GM19239 (cell line): ENCODE results near the gene FAM120B.
"Not testable (repeated sequence)": the region's sequence is repeated elsewhere in the genome, so short reads cannot be mapped to it uniquely, and the experiment has no call there.

Source experiments
- DNase-seq: peaks from one replicate; pipeline ENCODE4 v3.0.0; 2011; ENCODE audit warnings: low spot score; ENCODE audit not compliant: insufficient read length
- FAIRE-seq: peaks from 2 replicates; lab custom pipeline; 2011; peaks lifted over from hg19 to GRCh38; lab: Jason Lieb, UNC

The FAM120B gene

GRCh38 chr6:170295510-170296422, 10.8 kb upstream of the FAM120B start:
- FAIRE-seq (no peak), DNase-seq (no peak)

- FAIRE-seq (no peak), DNase-seq (no peak)
Observed at GRCh38 chr6:170296423-170296745, 10.2 kb upstream of the FAM120B start.

- no peak for FAIRE-seq
- DNase-seq = no peak
Observed at GRCh38 chr6:170296746-170297575, 9.6 kb upstream of the FAM120B start.

GRCh38 chr6:170297576-170298330, 8.8 kb upstream of the FAM120B start:
- DNase-seq = no peak

GRCh38 chr6:170298688-170299087, 7.9 kb upstream of the FAM120B start:
- FAIRE-seq (no peak), DNase-seq (no peak)

More at GRCh38 chr6:170297576-170298330, 8.8 kb upstream of the FAM120B start:
- FAIRE-seq = no peak

GRCh38 chr6:170301184-170301583, 5.4 kb upstream of the FAM120B start:
- DNase-seq (no peak), FAIRE-seq (no peak)

GRCh38 chr6:170305805-170306323, 694 bp upstream of the FAM120B start:
- DNase-seq (no peak), FAIRE-seq (no peak)

- FAIRE-seq = no peak
- DNase-seq = no peak
Observed at GRCh38 chr6:170307080-170307545, 555 bp downstream of the FAM120B start.

- DNase-seq = no peak
- FAIRE-seq = no peak
Observed at GRCh38 chr6:170308761-170309160, 2.2 kb downstream of the FAM120B start.

- FAIRE-seq (no peak), DNase-seq (no peak)
Observed at GRCh38 chr6:170311696-170312095, 5.1 kb downstream of the FAM120B start.

- FAIRE-seq = peak; percentile 49
Observed at GRCh38 chr6:170312876-170313275, 6.3 kb downstream of the FAM120B start.

GRCh38 chr6:170313716-170314295, 7.2 kb downstream of the FAM120B start:
- no peak for DNase-seq
- no peak for FAIRE-seq

More at GRCh38 chr6:170312876-170313275, 6.3 kb downstream of the FAM120B start:
- no peak for DNase-seq

- DNase-seq (no peak), FAIRE-seq (no peak)
Observed at GRCh38 chr6:170314983-170315382, 8.4 kb downstream of the FAM120B start.

GRCh38 chr6:170316071-170316470, 9.5 kb downstream of the FAM120B start:
- no peak for FAIRE-seq
- DNase-seq = no peak

GRCh38 chr6:170317076-170317475, 10.5 kb downstream of the FAM120B start:
- FAIRE-seq (no peak), DNase-seq (no peak)

- FAIRE-seq (no peak), DNase-seq (no peak)
Observed at GRCh38 chr6:170317718-170318117, 11.2 kb downstream of the FAM120B start.

- no peak for FAIRE-seq
- no peak for DNase-seq
Observed at GRCh38 chr6:170329321-170329720, 22.8 kb downstream of the FAM120B start.

GRCh38 chr6:170335199-170335598, 28.6 kb downstream of the FAM120B start:
- DNase-seq, FAIRE-seq: not testable (repeated sequence)

- DNase-seq (no peak), FAIRE-seq (no peak)
Observed at GRCh38 chr6:170344631-170345576, 38.3 kb downstream of the FAM120B start.
